Gastroesophageal sphincter (tissue), 3 donors: Measurements from ENCODE around the gene JCHAIN.

Source experiments
- CTCF ChIP-seq, 4 experiments: fragments of 200-600 bp in 2 of 4; fragments of 450-650 bp in 2 of 4; sonication (generic) in 1 of 4; IDR thresholded peaks; one replicate each; pipeline ENCODE4 v1.5.1; 2017 to 2019; ENCODE audit warnings: antibody characterized with exemption in 4 of 4, mild to moderate bottlenecking in 2 of 4, moderate library complexity in 2 of 4
- EP300 ChIP-seq: sonication (generic); formaldehyde crosslinking; IDR thresholded peaks from one replicate; pipeline ENCODE4 v1.6.1; 2017; ENCODE audit warnings: antibody characterized with exemption, mild to moderate bottlenecking
- POLR2AphosphoS5 ChIP-seq: sonication (generic); formaldehyde crosslinking; IDR thresholded peaks from one replicate; pipeline ENCODE4 v1.6.1; 2017; ENCODE audit warnings: antibody characterized with exemption

GRCh38 chr4:70680934-70681333 is 14.6 kb upstream of the JCHAIN start:
- TF ChIP-seq CTCF (IDR thresholded peaks at IDR 0.05) (no peak), EP300 (no peak), POLR2AphosphoS5 (no peak)
